ENCODE data around the gene WBP11. TPM values are rescaled to one million over a fixed set of nuclear protein-coding genes. Genes with fewer than 3 reads are reported as not detected.

Gene WBP11
- total RNA-seq, 1 experiment from 2014 or later: 75.9 TPM

- no peak for TF ChIP-seq CTCF (IDR thresholded peaks at IDR 0.05; ENCODE audit: unreplicated experiment)
- Mint-ChIP-seq H3K27ac (ENCODE audit: unreplicated experiment) (no peak overlapping the region), H3K4me3 (ENCODE audit: low read depth, unreplicated experiment) (no peak overlapping the region), H3K9me3 (ENCODE audit: low read depth, unreplicated experiment) (no peaks in the 10 kb centered on the region), H3K36me3 (ENCODE audit: insufficient read depth, unreplicated experiment) (peaks cover 17% of the 10 kb centered on the region), H3K27me3 (ENCODE audit: unreplicated experiment) (no peaks in the 10 kb centered on the region), H3K4me1 (ENCODE audit: low read depth, unreplicated experiment) (peaks cover 8% of the 10 kb centered on the region)
- no peak for DNase-seq
- no TSS peak for BruUV-seq (replicated peaks)
- CTCF ChIA-PET: no interaction called here
- intact Hi-C loops (cut with micrococcal nuclease; ENCODE audit: unreplicated experiment): no loop called here
Observed at GRCh38 chr12:14782756-14783155, 20.5 kb downstream of the WBP11 start.

GRCh38 chr12:14781563-14781962 is 21.7 kb downstream of the WBP11 start:
- CTCF ChIA-PET: no interaction called here
- H3K4me1 Mint-ChIP-seq (ENCODE audit: low read depth, unreplicated experiment): peaks cover 20% of the 10 kb centered on the region

GRCh38 chr12:14780859-14781258 is 22.4 kb downstream of the WBP11 start:
- CTCF ChIA-PET: interaction anchor here (0.6 kb wide), 1 partner anchor 9 kb away, joined by 3 read pairs; no protein-coding TSS in a partner anchor
- peaks cover 27% of the 10 kb centered on the region for H3K4me1 Mint-ChIP-seq (ENCODE audit: low read depth, unreplicated experiment)
- BruUV-seq (replicated peaks): no TSS peak

More at GRCh38 chr12:14781563-14781962, 21.7 kb downstream of the WBP11 start:
- DNase-seq: no peak
- intact Hi-C loops (cut with micrococcal nuclease; ENCODE audit: unreplicated experiment): no loop called here
- Mint-ChIP-seq H3K9me3 (ENCODE audit: low read depth, unreplicated experiment) (no peaks in the 10 kb centered on the region), H3K27me3 (ENCODE audit: unreplicated experiment) (no peaks in the 10 kb centered on the region), H3K4me3 (ENCODE audit: low read depth, unreplicated experiment) (no peak overlapping the region), H3K36me3 (ENCODE audit: insufficient read depth, unreplicated experiment) (peaks cover 11% of the 10 kb centered on the region), H3K27ac (ENCODE audit: unreplicated experiment) (no peak overlapping the region)
- no TSS peak for BruUV-seq (replicated peaks)
- TF ChIP-seq CTCF (IDR thresholded peaks at IDR 0.05; ENCODE audit: unreplicated experiment): no peak

GRCh38 chr12:14779834-14780233 is 23.4 kb downstream of the WBP11 start:
- Mint-ChIP-seq H3K27me3 (ENCODE audit: unreplicated experiment) (no peaks in the 10 kb centered on the region), H3K4me3 (ENCODE audit: low read depth, unreplicated experiment) (no peak overlapping the region), H3K36me3 (ENCODE audit: insufficient read depth, unreplicated experiment) (peaks cover 19% of the 10 kb centered on the region), H3K27ac (ENCODE audit: unreplicated experiment) (no peak overlapping the region), H3K4me1 (ENCODE audit: low read depth, unreplicated experiment) (peaks cover 31% of the 10 kb centered on the region), H3K9me3 (ENCODE audit: low read depth, unreplicated experiment) (no peaks in the 10 kb centered on the region)
- intact Hi-C loops (cut with micrococcal nuclease; ENCODE audit: unreplicated experiment): no loop called here
- no peak for DNase-seq
- CTCF ChIA-PET: no interaction called here
- no peak for TF ChIP-seq CTCF (IDR thresholded peaks at IDR 0.05; ENCODE audit: unreplicated experiment)
- no TSS peak for BruUV-seq (replicated peaks)

More at GRCh38 chr12:14780859-14781258, 22.4 kb downstream of the WBP11 start:
- no peak overlapping the region for H3K4me3 Mint-ChIP-seq (ENCODE audit: low read depth, unreplicated experiment)
- no peak for DNase-seq
- no peak overlapping the region for H3K27ac Mint-ChIP-seq (ENCODE audit: unreplicated experiment)
- H3K27me3 Mint-ChIP-seq (ENCODE audit: unreplicated experiment): no peaks in the 10 kb centered on the region
- no peaks in the 10 kb centered on the region for H3K9me3 Mint-ChIP-seq (ENCODE audit: low read depth, unreplicated experiment)
- intact Hi-C loops (cut with micrococcal nuclease; ENCODE audit: unreplicated experiment): no loop called here
- no peak for TF ChIP-seq CTCF (IDR thresholded peaks at IDR 0.05; ENCODE audit: unreplicated experiment)
- H3K36me3 Mint-ChIP-seq (ENCODE audit: insufficient read depth, unreplicated experiment): peaks cover 12% of the 10 kb centered on the region

Measured in Calu3 (cell line).